ENCODE measurements around the gene CD1B. TPM values are rescaled to one million over a fixed set of nuclear protein-coding genes. Genes with fewer than 3 reads are reported as not detected.

CD1B gene
- total RNA-seq, 3 donors from 2014 or later (not counting 1 experiment from before 2014, with no cell fraction given) = not detected

DNA sequence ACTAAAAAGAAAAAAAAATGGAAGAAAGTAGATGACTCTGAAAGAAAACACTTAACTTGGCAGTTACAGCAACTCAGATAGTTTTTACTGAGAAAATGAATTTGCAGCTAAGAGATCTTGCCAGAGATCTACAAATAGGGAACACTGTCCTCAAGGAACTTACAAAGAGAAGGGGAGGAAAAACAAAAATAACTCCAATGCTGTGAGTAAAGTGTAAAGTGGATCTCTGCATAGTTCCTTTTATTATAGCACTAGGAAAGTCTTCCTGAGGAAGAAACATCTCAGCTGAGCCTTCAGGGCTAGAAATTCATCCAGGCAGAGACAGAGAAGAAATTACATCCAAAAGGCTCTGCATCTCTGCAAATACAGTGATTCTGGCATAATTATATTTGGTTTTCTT is 3.9 kb downstream of the CD1B start:
- Histone ChIP-seq H3K9me3 (ENCODE audit: control insufficient read depth, insufficient read depth, low read length) (no peaks in the 10 kb centered on the region), H3K4me1 (ENCODE audit: control insufficient read depth, insufficient read depth, low read length) (no peaks in the 10 kb centered on the region), H3K27ac (ENCODE audit: low read length) (no peak overlapping the region), H3K27me3 (ENCODE audit: control insufficient read depth, insufficient read depth, low read length) (no peaks in the 10 kb centered on the region), H3K4me3 (ENCODE audit: low read length) (no peak overlapping the region), H3K36me3 (ENCODE audit: control insufficient read depth, insufficient read depth, low read length) (no peaks in the 10 kb centered on the region)
- DNase-seq (no peak), ATAC-seq (no peak)
- Mint-ChIP-seq H3K27ac (no peak overlapping the region), H3K9me3 (peaks cover 0 to 5% of the 10 kb centered on the region in 2 donors), H3K4me3 (no peak overlapping the region), H3K4me1 (no peaks in the 10 kb centered on the region), H3K36me3 (no peaks in the 10 kb centered on the region), H3K27me3 (ENCODE audit: low read depth in 2 of 2) (peaks cover 11 to 22% of the 10 kb centered on the region in 2 donors)
- TF ChIP-seq, protein P1, sequence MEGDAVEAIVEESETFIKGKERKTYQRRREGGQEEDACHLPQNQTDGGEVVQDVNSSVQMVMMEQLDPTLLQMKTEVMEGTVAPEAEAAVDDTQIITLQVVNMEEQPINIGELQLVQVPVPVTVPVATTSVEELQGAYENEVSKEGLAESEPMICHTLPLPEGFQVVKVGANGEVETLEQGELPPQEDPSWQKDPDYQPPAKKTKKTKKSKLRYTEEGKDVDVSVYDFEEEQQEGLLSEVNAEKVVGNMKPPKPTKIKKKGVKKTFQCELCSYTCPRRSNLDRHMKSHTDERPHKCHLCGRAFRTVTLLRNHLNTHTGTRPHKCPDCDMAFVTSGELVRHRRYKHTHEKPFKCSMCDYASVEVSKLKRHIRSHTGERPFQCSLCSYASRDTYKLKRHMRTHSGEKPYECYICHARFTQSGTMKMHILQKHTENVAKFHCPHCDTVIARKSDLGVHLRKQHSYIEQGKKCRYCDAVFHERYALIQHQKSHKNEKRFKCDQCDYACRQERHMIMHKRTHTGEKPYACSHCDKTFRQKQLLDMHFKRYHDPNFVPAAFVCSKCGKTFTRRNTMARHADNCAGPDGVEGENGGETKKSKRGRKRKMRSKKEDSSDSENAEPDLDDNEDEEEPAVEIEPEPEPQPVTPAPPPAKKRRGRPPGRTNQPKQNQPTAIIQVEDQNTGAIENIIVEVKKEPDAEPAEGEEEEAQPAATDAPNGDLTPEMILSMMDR (IDR thresholded peaks at IDR 0.05) = no peak
- intact Hi-C loops (cut with micrococcal nuclease) = no loop called here

DNA sequence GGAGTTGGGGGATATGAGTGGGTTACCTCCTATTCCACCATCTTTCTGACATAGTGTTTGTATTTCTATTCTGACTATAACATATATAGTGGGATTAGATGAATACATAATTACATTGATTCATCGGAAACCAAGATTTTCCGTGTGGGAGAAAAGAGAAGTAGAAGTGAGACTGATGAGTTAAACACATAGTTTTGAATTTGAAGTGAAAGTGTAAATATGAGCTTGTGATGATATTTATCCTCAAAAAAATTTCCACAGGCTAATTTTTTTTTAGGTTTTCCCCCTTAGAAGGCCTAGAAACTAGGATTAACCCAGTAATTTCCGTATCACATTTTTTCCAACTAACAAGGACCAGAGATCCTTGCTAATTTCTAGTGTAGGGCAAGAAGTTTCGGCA is 6.9 kb downstream of the CD1B start:
- Histone ChIP-seq H3K4me1 (ENCODE audit: control insufficient read depth, insufficient read depth, low read length) (no peaks in the 10 kb centered on the region), H3K27ac (ENCODE audit: low read length) (no peak overlapping the region), H3K9me3 (ENCODE audit: control insufficient read depth, insufficient read depth, low read length) (no peaks in the 10 kb centered on the region), H3K27me3 (ENCODE audit: control insufficient read depth, insufficient read depth, low read length) (no peaks in the 10 kb centered on the region), H3K4me3 (ENCODE audit: low read length) (no peak overlapping the region), H3K36me3 (ENCODE audit: control insufficient read depth, insufficient read depth, low read length) (no peaks in the 10 kb centered on the region)
- peaks cover 0 to 5% of the 10 kb centered on the region in 2 donors for H3K9me3 Mint-ChIP-seq
- 64% methylated on average over 1 of the region's 4 CpGs for WGBS (ENCODE audit: insufficient coverage)
- TF ChIP-seq, protein P1 (IDR thresholded peaks at IDR 0.05) = no peak
- no peak overlapping the region for H3K27ac Mint-ChIP-seq
- intact Hi-C loops (cut with micrococcal nuclease) = no loop called here
- no peaks in the 10 kb centered on the region for H3K4me1 Mint-ChIP-seq
- H3K27me3 Mint-ChIP-seq (ENCODE audit: low read depth in 2 of 2) = peaks cover 23 to 31% of the 10 kb centered on the region in 2 donors
- DNase-seq = no peak
- no peak overlapping the region for H3K4me3 Mint-ChIP-seq
- ATAC-seq = no peak
- no peaks in the 10 kb centered on the region for H3K36me3 Mint-ChIP-seq

DNA sequence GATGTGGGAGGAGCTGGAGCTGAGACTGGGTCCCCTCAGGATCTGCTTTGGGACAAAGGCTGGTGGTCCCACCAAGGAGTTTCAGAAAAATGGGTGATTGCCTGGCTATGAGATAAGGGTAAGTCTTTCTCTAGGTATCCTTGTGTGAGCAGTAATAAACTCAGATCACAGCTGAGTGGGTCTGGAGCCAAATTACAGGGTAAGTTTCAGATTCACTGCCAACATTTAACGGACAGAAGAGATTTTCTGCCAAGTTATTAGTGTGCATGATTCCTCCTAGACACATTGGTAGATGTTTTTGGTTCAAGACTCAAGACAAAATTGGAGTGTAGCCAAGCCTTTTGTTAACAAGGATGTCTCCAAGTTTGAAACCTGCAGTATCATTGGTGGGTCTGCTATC is 7.5 kb downstream of the CD1B start:
- Histone ChIP-seq H3K36me3 (ENCODE audit: control insufficient read depth, insufficient read depth, low read length) (no peaks in the 10 kb centered on the region), H3K9me3 (ENCODE audit: control insufficient read depth, insufficient read depth, low read length) (no peaks in the 10 kb centered on the region), H3K27ac (ENCODE audit: low read length) (no peak overlapping the region), H3K27me3 (ENCODE audit: control insufficient read depth, insufficient read depth, low read length) (no peaks in the 10 kb centered on the region), H3K4me3 (ENCODE audit: low read length) (no peak overlapping the region), H3K4me1 (ENCODE audit: control insufficient read depth, insufficient read depth, low read length) (no peaks in the 10 kb centered on the region)
- ATAC-seq (no peak), DNase-seq (no peak)
- H3K36me3 Mint-ChIP-seq = no peaks in the 10 kb centered on the region
- H3K4me3 Mint-ChIP-seq = no peak overlapping the region
- peaks cover 25 to 31% of the 10 kb centered on the region in 2 donors for H3K27me3 Mint-ChIP-seq (ENCODE audit: low read depth in 2 of 2)
- TF ChIP-seq, protein P1 (IDR thresholded peaks at IDR 0.05) = no peak
- 95% methylated on average over 1 of the region's 1 CpG for WGBS (ENCODE audit: insufficient coverage)
- H3K27ac Mint-ChIP-seq = no peak overlapping the region
- intact Hi-C loops (cut with micrococcal nuclease) = no loop called here
- peaks cover 0 to 5% of the 10 kb centered on the region in 2 donors for H3K9me3 Mint-ChIP-seq
- no peaks in the 10 kb centered on the region for H3K4me1 Mint-ChIP-seq

DNA sequence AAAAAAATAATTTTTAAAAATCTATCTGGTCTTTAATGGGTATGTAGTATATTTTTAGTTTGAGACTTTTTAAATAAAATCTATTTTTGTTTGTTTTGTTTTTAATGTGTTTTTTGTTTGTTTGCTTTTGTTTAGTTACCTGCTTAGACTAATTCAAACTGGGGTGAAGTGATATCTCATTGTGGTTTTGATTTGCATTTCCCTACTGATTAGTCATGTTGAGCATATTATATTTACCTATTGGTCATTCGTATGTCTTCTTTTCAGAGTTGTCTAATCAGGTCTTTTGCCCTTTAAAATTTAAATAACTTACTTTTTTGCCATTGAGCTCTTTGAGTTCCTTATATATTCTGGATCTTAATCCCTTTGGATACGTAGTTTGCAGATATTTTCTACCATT is 20.3 kb downstream of the CD1B start:
- H3K4me3 Mint-ChIP-seq = no peak overlapping the region
- Histone ChIP-seq H3K4me3 (ENCODE audit: low read length) (no peak overlapping the region), H3K9me3 (ENCODE audit: control insufficient read depth, insufficient read depth, low read length) (peaks cover 4% of the 10 kb centered on the region), H3K27ac (ENCODE audit: low read length) (no peak overlapping the region), H3K4me1 (ENCODE audit: control insufficient read depth, insufficient read depth, low read length) (no peaks in the 10 kb centered on the region), H3K27me3 (ENCODE audit: control insufficient read depth, insufficient read depth, low read length) (no peaks in the 10 kb centered on the region), H3K36me3 (ENCODE audit: control insufficient read depth, insufficient read depth, low read length) (no peaks in the 10 kb centered on the region)
- H3K27ac Mint-ChIP-seq = no peak overlapping the region
- no peak for DNase-seq
- no peaks in the 10 kb centered on the region for H3K4me1 Mint-ChIP-seq
- WGBS (ENCODE audit: insufficient coverage) = no CpG with 5 or more reads among the region's 2 CpGs
- intact Hi-C loops (cut with micrococcal nuclease) = no loop called here
- H3K9me3 Mint-ChIP-seq = peaks cover 0 to 6% of the 10 kb centered on the region in 2 donors
- H3K27me3 Mint-ChIP-seq (ENCODE audit: low read depth in 2 of 2) = peaks cover 11 to 38% of the 10 kb centered on the region in 2 donors
- ATAC-seq = no peak
- peaks cover 9% of the 10 kb centered on the region for H3K36me3 Mint-ChIP-seq
- TF ChIP-seq, protein P1 (IDR thresholded peaks at IDR 0.05) = no peak

Measured in natural killer cell (primary cell).